GM18858 (cell line): ENCODE data around the gene LRRK1.

Source experiments
- ATAC-seq: cut with Tn5 transposase; IDR thresholded peaks from one replicate; pipeline ENCODE4 v1.9.1; 2021; ENCODE audit not compliant: unreplicated experiment

The LRRK1 gene

GRCh38 chr15:100891307-100892012, 27.7 kb upstream of the LRRK1 start:
- ATAC-seq: no peak

- ATAC-seq: no peak
Measured at GRCh38 chr15:100892013-100892355, 27.2 kb upstream of the LRRK1 start.

- no peak for ATAC-seq
Measured at GRCh38 chr15:100893261-100893963, 25.7 kb upstream of the LRRK1 start.

- no peak for ATAC-seq
Measured at GRCh38 chr15:100893964-100894295, 25.2 kb upstream of the LRRK1 start.

- ATAC-seq: no peak
Measured at GRCh38 chr15:100895721-100896120, 23.4 kb upstream of the LRRK1 start.

GRCh38 chr15:100897221-100898151, 21.7 kb upstream of the LRRK1 start:
- ATAC-seq: no peak

GRCh38 chr15:100898152-100898490, 21.0 kb upstream of the LRRK1 start:
- ATAC-seq: no peak

- ATAC-seq: no peak
Measured at GRCh38 chr15:100898661-100899462, 20.3 kb upstream of the LRRK1 start.

GRCh38 chr15:100899601-100900000, 19.6 kb upstream of the LRRK1 start:
- no peak for ATAC-seq

- no peak for ATAC-seq
Measured at GRCh38 chr15:100900136-100900794, 18.9 kb upstream of the LRRK1 start.

GRCh38 chr15:100900795-100901169, 18.4 kb upstream of the LRRK1 start:
- no peak for ATAC-seq

- ATAC-seq: no peak
Measured at GRCh38 chr15:100901296-100901695, 17.9 kb upstream of the LRRK1 start.

- no peak for ATAC-seq
Measured at GRCh38 chr15:100901702-100902435, 17.3 kb upstream of the LRRK1 start.

- ATAC-seq: no peak
Measured at GRCh38 chr15:100902436-100903167, 16.6 kb upstream of the LRRK1 start.

GRCh38 chr15:100903168-100903554, 16.0 kb upstream of the LRRK1 start:
- no peak for ATAC-seq

GRCh38 chr15:100905850-100906249, 13.3 kb upstream of the LRRK1 start:
- no peak for ATAC-seq

- ATAC-seq: no peak
Measured at GRCh38 chr15:100908466-100908865, 10.7 kb upstream of the LRRK1 start.

GRCh38 chr15:100909565-100909964, 9.6 kb upstream of the LRRK1 start:
- no peak for ATAC-seq
